SH-SY5Y (cell line): ENCODE measurements around the gene PRKD1.

Experiments used
- GATA2 ChIP-seq: IDR thresholded peaks from 2 replicates; pipeline ENCODE4 v1.6.1; 2011; ENCODE audit warnings: mild to moderate bottlenecking, low read depth, low read length
- GATA3 ChIP-seq: IDR thresholded peaks from 2 replicates; pipeline ENCODE4 v1.6.1; 2011; ENCODE audit warnings: low read depth, mild to moderate bottlenecking, low read length, moderate library complexity

DNA sequence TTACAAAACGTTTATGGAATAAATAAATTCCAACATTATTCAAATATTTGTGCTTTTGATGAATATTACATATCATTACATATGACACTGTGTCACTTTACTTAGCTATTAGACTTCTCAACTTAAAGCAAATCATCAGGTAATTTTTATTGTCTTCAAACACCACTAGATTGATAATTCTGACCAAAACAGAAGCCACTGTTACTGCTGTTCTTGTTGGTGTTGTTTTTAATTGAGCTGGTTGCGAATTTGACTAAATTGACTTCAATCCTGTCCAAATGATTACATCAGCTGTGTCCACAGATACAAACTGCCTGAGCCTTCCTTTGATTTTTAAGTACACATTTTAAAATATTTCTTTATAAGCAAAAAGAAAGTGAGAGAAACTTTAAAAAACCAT, 29.2 kb downstream of the PRKD1 start:
- TF ChIP-seq GATA2: no peak
- TF ChIP-seq GATA3: no peak
